ENCODE measurements around the gene SLC4A5.
"Not testable (repeated sequence)": the region's sequence is repeated elsewhere in the genome, so short reads cannot be mapped to it uniquely, and the experiment has no call there.

The SLC4A5 gene

DNA sequence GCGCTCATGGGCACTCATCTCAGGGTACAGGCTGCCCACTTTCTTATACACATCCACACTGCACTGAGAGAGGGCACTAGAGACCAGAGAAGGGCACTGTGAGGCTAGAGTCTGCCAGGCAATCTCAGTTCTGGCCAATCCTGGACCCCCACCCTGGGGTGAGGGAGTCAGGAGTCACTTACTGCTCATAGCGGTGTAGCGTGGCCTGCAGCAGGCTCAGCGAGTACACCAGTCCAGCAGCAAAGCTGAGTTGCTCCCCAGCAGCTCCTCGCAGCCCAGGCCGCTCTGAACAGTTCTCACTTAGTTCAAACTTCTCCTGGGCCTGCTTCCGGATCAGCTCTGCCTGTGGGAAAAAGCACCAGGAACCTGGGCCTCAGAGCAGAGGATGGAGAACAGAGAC lies 24.6 kb upstream of the SLC4A5 start:
- no peak for DNase-seq (ENCODE audit: low read depth)

GRCh38 chr2:74366036-74366435 lies 22.8 kb upstream of the SLC4A5 start:
- DNase-seq (ENCODE audit: low read depth), result no peak

DNA sequence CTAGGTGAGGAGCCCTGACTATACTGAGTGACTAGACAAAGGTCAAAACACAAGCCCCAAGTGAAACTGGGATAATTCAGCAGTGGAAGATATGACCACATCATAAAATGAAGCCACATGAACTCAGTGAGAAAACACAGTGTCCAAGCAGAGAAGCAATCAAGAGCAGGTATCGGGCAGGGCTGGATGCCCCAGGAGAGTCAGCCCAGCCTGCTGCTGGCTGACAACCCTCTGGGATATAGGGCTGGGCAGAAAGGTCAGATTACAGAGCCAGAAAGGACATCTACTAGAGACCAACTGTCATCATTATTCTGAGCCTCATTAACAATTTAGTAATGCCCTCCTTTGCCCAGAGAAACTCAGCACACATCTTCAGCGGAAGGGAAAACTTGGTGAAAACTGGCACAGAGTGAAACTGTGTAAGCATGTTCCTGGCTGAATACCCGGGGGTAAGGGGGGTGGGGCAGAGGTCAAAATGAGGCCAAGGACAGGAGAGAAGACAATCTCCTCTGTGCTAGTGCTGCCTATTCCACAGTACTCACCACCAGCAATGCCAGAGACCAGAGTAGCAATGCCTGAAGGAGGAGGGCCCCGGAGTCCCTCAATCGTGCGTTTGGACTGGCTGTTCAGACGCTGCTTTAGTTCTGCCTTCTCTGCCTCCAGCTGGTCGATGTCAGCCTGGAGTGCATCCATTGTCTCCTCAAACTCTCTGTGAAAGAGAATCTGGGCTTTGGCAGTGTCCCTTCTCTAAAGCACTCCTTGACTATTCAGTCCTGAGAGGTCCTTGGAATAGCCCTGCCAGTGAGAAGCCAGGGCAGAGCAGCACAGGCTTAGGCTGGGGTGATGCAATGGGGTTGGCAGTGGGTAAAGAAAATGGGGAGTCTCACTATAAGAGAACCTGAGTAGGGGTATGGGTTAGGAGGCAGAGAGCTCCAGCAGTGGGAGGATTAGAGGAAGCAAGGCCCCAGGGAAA lies 21.6 kb upstream of the SLC4A5 start:
- no peak for DNase-seq (ENCODE audit: low read depth)

GRCh38 chr2:74361327-74361726 lies 18.1 kb upstream of the SLC4A5 start:
- no peak for DNase-seq (ENCODE audit: low read depth)

DNA sequence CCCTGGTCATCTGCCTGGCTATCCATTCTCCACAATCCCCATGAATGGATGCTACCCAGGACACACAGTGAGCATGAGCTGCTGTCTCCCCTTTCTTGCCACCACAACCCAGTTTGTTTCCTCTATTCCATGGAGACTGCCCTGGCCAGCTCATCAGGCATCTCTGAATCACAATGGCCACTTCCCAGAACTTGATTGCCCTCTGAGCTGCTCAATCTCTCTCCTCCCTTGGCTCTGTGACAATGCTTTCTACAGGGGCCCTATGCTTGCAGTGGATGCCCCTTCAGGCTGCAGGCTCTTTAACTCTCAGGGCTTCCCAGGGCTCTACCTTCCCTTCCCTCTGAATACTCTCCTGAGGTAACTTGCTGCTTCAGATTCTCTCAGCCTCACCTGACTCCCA lies 14.4 kb upstream of the SLC4A5 start:
- DNase-seq (ENCODE audit: low read depth), result no peak

DNA sequence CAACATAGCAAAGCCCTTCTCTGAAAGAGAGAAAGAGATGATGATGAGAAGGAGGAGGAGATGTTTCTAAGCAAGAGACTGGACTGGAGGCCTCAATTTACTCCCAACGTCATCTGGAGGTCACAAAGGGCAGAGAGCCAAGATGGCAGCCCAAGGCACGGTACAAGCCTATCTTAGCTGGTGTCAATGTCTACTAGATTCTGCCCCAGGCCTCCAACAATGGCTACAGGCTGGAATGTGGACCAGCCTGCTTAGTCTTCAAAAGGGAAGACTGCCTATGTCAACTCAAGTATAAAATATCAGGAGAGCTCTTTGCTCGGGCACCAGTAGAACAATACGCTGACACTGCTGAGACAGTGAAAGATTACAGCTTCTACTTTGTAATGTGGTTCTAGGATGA lies 6.7 kb upstream of the SLC4A5 start:
- no peak for DNase-seq (ENCODE audit: low read depth)

DNA sequence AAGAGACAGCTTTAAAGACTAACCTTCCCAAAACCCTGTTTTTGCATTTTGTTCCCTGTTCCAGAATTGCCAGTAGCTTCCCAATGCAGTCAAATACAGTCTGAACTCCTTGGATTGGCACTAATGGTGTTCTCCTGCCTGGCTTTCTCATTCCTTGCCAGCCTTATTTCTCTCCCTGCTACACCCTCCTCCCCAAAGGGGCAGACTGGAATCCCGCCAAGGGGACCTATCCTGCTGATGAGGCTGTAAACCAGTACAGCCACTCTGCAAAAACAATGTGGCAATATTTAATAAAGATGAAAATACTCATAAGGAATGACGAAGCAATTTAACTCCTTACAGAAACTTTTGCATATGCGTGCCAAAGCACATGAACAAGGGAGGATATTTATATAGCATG lies 4.5 kb upstream of the SLC4A5 start:
- DNase-seq (ENCODE audit: low read depth), result no peak

GRCh38 chr2:74347303-74347702 lies 4.1 kb upstream of the SLC4A5 start:
- DNase-seq (ENCODE audit: low read depth), result no peak

DNA sequence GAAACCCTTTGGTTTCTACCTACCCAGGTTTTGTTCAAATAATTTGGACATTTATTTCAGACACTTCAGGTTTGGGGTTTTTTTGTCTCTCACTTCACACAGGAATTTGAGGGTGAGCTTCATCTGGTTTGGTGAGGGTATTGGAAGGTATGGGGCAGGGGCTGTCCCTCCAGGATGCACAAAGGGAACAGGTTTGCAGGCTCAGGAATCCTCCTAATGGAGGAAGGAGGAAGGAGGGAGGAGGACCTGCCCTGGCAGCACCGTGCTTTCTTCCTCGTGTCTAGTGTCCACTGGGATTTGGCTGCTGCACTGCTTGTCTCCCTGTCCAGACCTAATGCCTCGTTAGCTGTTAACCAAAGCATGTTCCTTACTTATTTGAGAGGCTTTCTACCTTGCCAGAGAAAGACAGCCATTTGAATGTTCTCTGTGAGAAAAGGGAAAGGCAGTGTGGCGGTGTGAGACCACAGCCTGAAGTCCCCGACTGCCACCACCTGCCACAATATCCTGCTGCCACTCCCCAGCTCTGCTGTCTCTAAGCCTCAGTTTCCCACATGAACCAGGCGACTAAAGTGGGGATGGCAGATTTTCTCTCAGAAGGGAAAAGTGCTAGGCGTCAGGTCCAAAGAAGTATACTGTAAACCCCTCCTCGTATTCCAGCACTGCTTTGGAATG lies 2.2 kb upstream of the SLC4A5 start:
- DNase-seq (ENCODE audit: low read depth), result no peak

- DNase-seq (ENCODE audit: low read depth), result not testable (repeated sequence)
Measured at GRCh38 chr2:74336227-74336626, 7.0 kb downstream of the SLC4A5 start.

GRCh38 chr2:74334931-74335333 lies 8.3 kb downstream of the SLC4A5 start:
- DNase-seq (ENCODE audit: low read depth), result peak; percentile 67

- no peak for DNase-seq (ENCODE audit: low read depth)
Measured at GRCh38 chr2:74333896-74334586, 9.2 kb downstream of the SLC4A5 start.

DNA sequence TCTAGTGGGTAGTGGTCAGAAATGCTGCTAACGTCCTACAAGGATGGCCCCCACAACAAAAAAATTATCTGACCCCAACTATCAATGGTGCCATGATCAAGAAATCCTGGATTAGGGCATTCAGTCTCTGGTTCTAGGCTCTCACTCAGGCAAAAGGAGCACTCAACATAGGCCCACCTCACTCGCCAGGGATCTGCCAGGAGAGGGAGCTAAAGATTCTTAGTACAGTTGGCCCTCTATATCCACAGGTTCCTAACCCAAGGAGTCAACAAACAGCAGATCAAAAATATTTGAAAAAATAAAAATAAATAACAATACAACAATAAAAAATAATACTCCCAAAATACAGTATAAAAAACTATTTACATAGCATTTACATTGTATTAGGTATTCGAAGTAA lies 10.0 kb downstream of the SLC4A5 start:
- no peak for DNase-seq (ENCODE audit: low read depth)

DNA sequence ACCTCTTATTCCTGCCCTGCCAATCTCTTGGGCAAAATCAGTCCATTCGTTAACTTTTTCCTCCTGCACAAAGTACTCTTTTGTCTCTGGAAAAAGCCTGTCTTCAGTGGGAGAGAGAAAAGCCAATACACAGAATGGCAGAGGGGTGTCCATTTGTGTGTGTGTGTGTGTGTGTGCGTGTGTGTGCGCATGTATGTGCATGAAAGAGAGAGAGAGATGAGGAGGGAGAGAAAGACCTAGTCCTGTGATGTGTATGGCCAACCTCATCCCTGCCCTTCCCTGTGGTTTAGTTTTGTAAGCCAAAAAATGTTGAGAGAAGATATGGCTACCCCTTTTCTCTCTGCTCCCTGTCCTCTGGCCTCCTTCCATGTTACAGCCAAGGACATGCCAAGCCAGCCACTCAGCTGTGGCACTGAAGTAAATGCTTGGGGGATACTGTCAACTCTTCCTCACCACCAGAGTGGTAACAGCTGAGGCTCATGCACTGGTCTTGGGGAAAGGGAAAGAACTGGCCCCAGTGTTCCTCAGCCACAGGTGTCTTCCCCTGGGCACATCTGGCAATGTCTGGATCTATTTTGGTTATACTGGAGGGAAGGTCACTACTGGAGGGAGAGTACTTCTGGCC lies 10.6 kb downstream of the SLC4A5 start:
- DNase-seq (ENCODE audit: low read depth), result no peak

DNA sequence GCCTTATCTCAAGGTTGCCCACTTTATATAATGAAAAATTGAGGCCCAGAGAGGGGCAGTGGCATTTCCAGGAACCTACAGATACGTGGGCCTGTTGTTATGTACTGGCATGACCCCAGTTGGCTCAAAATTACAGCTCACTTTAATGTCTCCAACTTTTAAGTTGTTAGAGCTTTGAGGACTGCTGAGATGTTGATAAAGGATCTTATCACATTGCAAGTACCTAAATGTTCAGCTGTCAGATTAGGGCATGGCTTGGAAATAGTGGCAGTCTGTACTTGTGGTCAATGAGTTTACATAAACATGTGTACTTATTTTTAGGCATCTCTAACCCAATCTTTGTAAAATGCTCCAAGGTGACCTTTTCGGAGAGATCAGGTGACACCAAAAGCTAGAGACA lies 14.6 kb downstream of the SLC4A5 start:
- no peak for DNase-seq (ENCODE audit: low read depth)

GRCh38 chr2:74328074-74328473 lies 15.1 kb downstream of the SLC4A5 start:
- DNase-seq (ENCODE audit: low read depth), result no peak

- no peak for DNase-seq (ENCODE audit: low read depth)
Measured at GRCh38 chr2:74327627-74328026, 15.6 kb downstream of the SLC4A5 start.

DNA sequence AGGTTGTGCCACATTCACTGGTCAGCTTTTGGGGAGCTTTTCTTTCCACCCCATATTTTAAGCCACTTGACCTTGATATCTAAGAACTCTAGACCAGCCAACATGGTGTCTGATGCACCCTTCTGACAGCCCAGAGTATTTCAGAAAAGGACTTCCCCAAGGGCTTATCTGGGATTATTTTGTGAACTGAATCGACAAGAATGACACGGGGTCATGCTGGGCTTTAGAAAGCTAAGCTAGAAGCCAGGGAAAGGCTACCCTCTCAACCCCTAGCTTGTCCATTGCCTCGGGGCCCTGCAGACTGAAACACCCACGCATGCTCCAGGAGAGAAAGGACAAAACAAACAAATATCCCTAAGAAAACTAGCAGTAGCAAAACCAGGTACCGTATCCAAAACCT lies 16.0 kb downstream of the SLC4A5 start:
- no peak for DNase-seq (ENCODE audit: low read depth)

DNA sequence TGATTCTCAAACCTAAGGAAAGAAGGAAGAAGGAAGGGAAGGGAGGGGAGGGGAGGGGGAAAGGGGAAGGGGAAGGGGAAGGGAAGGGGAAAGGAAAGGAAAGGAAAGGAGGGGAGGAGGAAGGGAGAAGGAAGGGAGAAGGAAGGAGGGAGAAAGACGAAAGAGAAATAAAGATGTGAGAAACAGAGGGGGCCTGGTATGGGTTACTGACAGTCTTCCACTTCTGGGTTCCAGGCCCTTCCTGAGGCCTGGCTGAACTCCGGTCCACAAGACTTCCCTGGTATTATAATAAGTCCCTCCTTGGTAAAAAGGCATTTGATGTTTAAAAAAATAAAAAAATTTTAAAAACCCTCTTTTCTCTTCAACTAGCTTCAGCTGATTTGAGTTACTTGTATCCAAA lies 17.4 kb downstream of the SLC4A5 start:
- DNase-seq (ENCODE audit: low read depth), result no peak

DNA sequence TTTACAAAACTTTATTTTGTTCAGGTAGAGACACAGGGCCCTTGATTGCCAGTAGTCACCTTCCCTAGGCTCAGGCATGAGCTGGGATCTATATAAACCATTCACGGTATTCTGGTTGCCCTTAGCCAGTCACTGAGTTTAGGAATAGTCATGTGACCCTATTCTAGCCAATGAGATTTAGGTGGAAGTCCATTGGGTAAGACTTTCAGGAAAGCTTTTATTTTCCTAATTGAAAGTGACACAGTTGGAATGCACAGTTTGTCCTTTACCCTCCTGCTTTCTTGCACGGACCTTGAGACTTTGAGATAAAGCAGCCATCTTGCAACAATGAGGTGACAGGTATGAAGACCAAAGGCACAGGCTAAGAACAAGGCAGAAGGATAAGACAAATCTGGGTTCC lies 21.5 kb downstream of the SLC4A5 start:
- DNase-seq (ENCODE audit: low read depth), result no peak

GRCh38 chr2:74317701-74318100 lies 25.5 kb downstream of the SLC4A5 start:
- DNase-seq (ENCODE audit: low read depth), result no peak

DNA sequence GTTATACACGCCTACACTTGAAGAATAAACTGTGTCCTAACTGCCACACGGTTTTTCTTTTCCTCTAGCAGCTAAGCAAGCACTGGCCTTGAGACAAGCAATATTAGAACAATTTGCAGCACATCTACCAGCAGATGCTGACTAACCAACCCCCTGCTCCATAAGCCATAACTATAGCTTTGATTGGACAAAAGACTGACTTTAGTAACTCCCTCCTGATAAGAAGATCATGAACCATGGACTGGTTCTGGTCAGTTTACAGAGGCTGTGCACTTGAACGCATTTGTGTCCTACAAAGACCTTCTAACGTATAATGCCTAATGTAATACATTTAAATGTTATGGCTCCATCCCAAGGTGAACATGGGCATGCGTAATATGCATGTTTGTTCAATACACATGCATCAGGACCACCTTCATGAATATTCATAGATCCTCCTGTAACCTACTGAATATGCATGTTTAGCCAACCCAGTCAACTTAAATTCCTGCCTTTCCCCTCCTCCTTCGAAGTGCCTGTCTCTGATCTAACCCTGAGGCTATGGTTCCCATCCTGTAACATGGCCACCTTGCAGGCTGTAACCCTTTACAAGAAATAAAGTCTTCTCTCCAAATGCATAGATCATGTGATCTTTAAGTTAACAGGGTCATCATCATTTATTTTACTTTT lies 26.5 kb downstream of the SLC4A5 start:
- DNase-seq (ENCODE audit: low read depth), result no peak

Measured in T follicular helper cell (primary cell).